HCEC 1CT (cell line): ENCODE data around the gene PAM16.

Source experiments
- DNase-seq: peaks from one replicate; pipeline ENCODE4 v3.0.0-alpha.2; 2017

Gene PAM16

GRCh38 chr16:4383591-4384444, 32.7 kb upstream of the PAM16 start:
- no peak for DNase-seq

GRCh38 chr16:4382795-4383357, 31.8 kb upstream of the PAM16 start:
- no peak for DNase-seq

GRCh38 chr16:4381935-4382794, 31.0 kb upstream of the PAM16 start:
- DNase-seq: no peak

GRCh38 chr16:4381072-4381934, 30.2 kb upstream of the PAM16 start:
- no peak for DNase-seq

- no peak for DNase-seq
Measured at GRCh38 chr16:4380119-4381063, 29.3 kb upstream of the PAM16 start.

- no peak for DNase-seq
Measured at GRCh38 chr16:4378999-4379690, 28.0 kb upstream of the PAM16 start.

- no peak for DNase-seq
Measured at GRCh38 chr16:4378161-4378666, 27.1 kb upstream of the PAM16 start.

GRCh38 chr16:4377573-4378154, 26.5 kb upstream of the PAM16 start:
- no peak for DNase-seq

- DNase-seq: no peak
Measured at GRCh38 chr16:4376893-4377572, 25.9 kb upstream of the PAM16 start.

- peak; percentile 75 for DNase-seq
Measured at GRCh38 chr16:4376126-4376892, 25.2 kb upstream of the PAM16 start.

GRCh38 chr16:4375717-4376116, 24.6 kb upstream of the PAM16 start:
- DNase-seq: no peak

- peak; percentile 87 for DNase-seq
Measured at GRCh38 chr16:4373909-4374742, 23.0 kb upstream of the PAM16 start.

- DNase-seq: peak; percentile 18
Measured at GRCh38 chr16:4373356-4373908, 22.3 kb upstream of the PAM16 start.

- DNase-seq: peak; percentile 62
Measured at GRCh38 chr16:4372578-4373355, 21.6 kb upstream of the PAM16 start.

- DNase-seq: peak; percentile 39
Measured at GRCh38 chr16:4372001-4372577, 21.0 kb upstream of the PAM16 start.

- peak; percentile 63 for DNase-seq
Measured at GRCh38 chr16:4371357-4372000, 20.4 kb upstream of the PAM16 start, which contains the start of gene VASN. TSS of gene VASN (plus strand) at chr16:4371848. CDS start at chr16:4380878, 9,030 bp downstream.
